ENCODE data around the gene SRPK2. TPM values are rescaled to one million over a fixed set of nuclear protein-coding genes. Genes with fewer than 3 reads are reported as not detected.
A peak's percentile ranks its signal among the peaks of the same experiment; 100 is the strongest.

The SRPK2 gene
- total RNA-seq, 1 donor from 2014 or later, result 54.1 TPM

GRCh38 chr7:105131033-105131656 is 257.6 kb downstream of the SRPK2 start:
- H3K4me3 Mint-ChIP-seq, result no peak overlapping the region
- H3K27ac Mint-ChIP-seq, result peak overlapping the region; percentile 70
- TF ChIP-seq EZH2 (IDR thresholded peaks at IDR 0.05) (no peak), CTCF (IDR thresholded peaks at IDR 0.05) (no peak)
- H3K27me3 ChIP-seq, result no peaks in the 10 kb centered on the region
- no peak overlapping the region for H3K9ac ChIP-seq
- H3K36me3 Mint-ChIP-seq, result peaks cover 31% of the 10 kb centered on the region
- H2AFZ ChIP-seq (replicated peaks), result no peak overlapping the region
- H3K9me3 ChIP-seq (ENCODE audit: low read depth), result no peaks in the 10 kb centered on the region
- DNase-seq (ENCODE audit: low spot score), result no peak
- H3K27me3 Mint-ChIP-seq (ENCODE audit: insufficient read depth, low read depth), result peaks cover 2% of the 10 kb centered on the region
- H3K4me1 ChIP-seq, result peaks cover 2% of the 10 kb centered on the region
- H3K4me2 ChIP-seq, result no peak overlapping the region
- no peaks in the 10 kb centered on the region for H3K36me3 ChIP-seq
- peaks cover 45% of the 10 kb centered on the region for H3K4me1 Mint-ChIP-seq
- H4K20me1 ChIP-seq (ENCODE audit: low read depth), result peaks cover 16% of the 10 kb centered on the region
- no peaks in the 10 kb centered on the region for H3K9me3 Mint-ChIP-seq
- H3K79me2 ChIP-seq (ENCODE audit: low read depth), result peaks cover 10% of the 10 kb centered on the region
- H3K4me3 ChIP-seq, result no peak overlapping the region
- no peaks in the 10 kb centered on the region for H3F3A ChIP-seq (ENCODE audit: low read depth)
- H3K27ac ChIP-seq, result no peak overlapping the region

- peaks cover 2% of the 10 kb centered on the region for H3K27me3 Mint-ChIP-seq (ENCODE audit: insufficient read depth, low read depth)
- peak overlapping the region; percentile 70 for H3K27ac Mint-ChIP-seq
- Histone ChIP-seq H3K79me2 (ENCODE audit: low read depth) (peaks cover 9% of the 10 kb centered on the region), H3K9me3 (ENCODE audit: low read depth) (no peaks in the 10 kb centered on the region), H3F3A (ENCODE audit: low read depth) (no peaks in the 10 kb centered on the region), H3K36me3 (no peaks in the 10 kb centered on the region), H3K4me1 (no peaks in the 10 kb centered on the region), H4K20me1 (ENCODE audit: low read depth) (peaks cover 18% of the 10 kb centered on the region), H3K4me2 (no peak overlapping the region), H3K4me3 (no peak overlapping the region), H3K27me3 (no peaks in the 10 kb centered on the region), H2AFZ (replicated peaks) (no peak overlapping the region), H3K9ac (no peak overlapping the region), H3K27ac (no peak overlapping the region)
- no peak for TF ChIP-seq CTCF (IDR thresholded peaks at IDR 0.05)
- no peak for TF ChIP-seq EZH2phosphoT487 (IDR thresholded peaks at IDR 0.05)
- TF ChIP-seq EZH2 (IDR thresholded peaks at IDR 0.05), result no peak
- peaks cover 46% of the 10 kb centered on the region for H3K4me1 Mint-ChIP-seq
- no peaks in the 10 kb centered on the region for H3K9me3 Mint-ChIP-seq
- H3K4me3 Mint-ChIP-seq, result no peak overlapping the region
- peaks cover 35% of the 10 kb centered on the region for H3K36me3 Mint-ChIP-seq
- no peak for DNase-seq (ENCODE audit: low spot score)
Measured at GRCh38 chr7:105130580-105130979, 258.1 kb downstream of the SRPK2 start.

DNA sequence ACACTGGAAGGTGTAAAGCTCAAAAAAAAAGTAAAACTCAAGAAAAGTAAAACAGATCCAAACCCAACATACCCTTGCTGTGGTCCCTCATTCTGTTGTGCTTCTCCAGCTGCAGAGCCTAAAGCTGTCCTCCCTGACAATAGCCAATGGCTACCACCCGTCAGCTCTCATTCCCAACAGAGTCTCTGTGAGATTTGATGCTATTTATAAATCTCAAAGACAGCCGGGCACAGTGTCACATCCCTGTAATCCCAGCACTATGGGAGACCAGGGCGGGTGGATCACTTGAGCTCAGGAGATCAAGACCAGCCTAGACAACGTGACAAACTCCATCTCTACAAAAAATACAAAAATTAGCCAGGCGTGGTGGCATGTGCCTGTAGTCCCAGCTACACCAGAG is 258.7 kb downstream of the SRPK2 start:
- Histone ChIP-seq H3K27ac (no peak overlapping the region), H3K4me2 (no peak overlapping the region), H3K9ac (no peak overlapping the region), H3K27me3 (no peaks in the 10 kb centered on the region), H3K4me3 (no peak overlapping the region), H2AFZ (replicated peaks) (no peak overlapping the region), H3F3A (ENCODE audit: low read depth) (no peaks in the 10 kb centered on the region), H3K4me1 (no peaks in the 10 kb centered on the region), H3K9me3 (ENCODE audit: low read depth) (no peaks in the 10 kb centered on the region), H4K20me1 (ENCODE audit: low read depth) (peaks cover 18% of the 10 kb centered on the region), H3K36me3 (no peaks in the 10 kb centered on the region), H3K79me2 (ENCODE audit: low read depth) (peaks cover 4% of the 10 kb centered on the region)
- Mint-ChIP-seq H3K9me3 (no peaks in the 10 kb centered on the region), H3K27me3 (ENCODE audit: insufficient read depth, low read depth) (peaks cover 2% of the 10 kb centered on the region), H3K27ac (no peak overlapping the region), H3K4me3 (no peak overlapping the region), H3K36me3 (peaks cover 40% of the 10 kb centered on the region), H3K4me1 (peaks cover 47% of the 10 kb centered on the region)
- DNase-seq (ENCODE audit: low spot score), result no peak
- TF ChIP-seq EZH2phosphoT487 (IDR thresholded peaks at IDR 0.05) (no peak), EZH2 (IDR thresholded peaks at IDR 0.05) (no peak), CTCF (IDR thresholded peaks at IDR 0.05) (no peak)

Measured in neural progenitor cell (in vitro differentiated cells).